Activated CD8-positive, alpha-beta T cell treated with anti-CD3 and anti-CD28 coated beads, Interleukin-2, amount 10 ng/mL, durations not matched to agents 7 days and 5 days (primary cell): ENCODE measurements around the gene PACSIN1. TPM values are rescaled to one million over a fixed set of nuclear protein-coding genes. Genes with fewer than 3 reads are reported as not detected.

Source experiments
- ATAC-seq: fragments of 150-1000 bp; cut with Tn5 transposase; one replicate; pipeline ENCODE4 v1.10.0; 2021; ENCODE audit warnings: moderate library complexity
- CTCF ChIA-PET: fragments of 350-600 bp; sonication (Branson Sonifier 250); formaldehyde crosslinking; loops from one replicate; lab custom pipeline; 2021; ENCODE audit warnings: antibody characterized with exemption; lab: Charles Lee
- POLR2A ChIA-PET: fragments of 350-600 bp; sonication (Branson Sonifier 250); formaldehyde crosslinking; loops from one replicate; lab custom pipeline; 2021; ENCODE audit warnings: antibody characterized with exemption; lab: Charles Lee
- DNase-seq: peaks from one replicate; pipeline ENCODE4 v3.0.0-alpha.2; 2020
- H3K27ac Mint-ChIP-seq: one replicate; pipeline ENCODE4 v1.8.0; 2021; ENCODE audit warnings: mild to moderate bottlenecking, mixed read lengths
- H3K27me3 Mint-ChIP-seq: one replicate; pipeline ENCODE4 v1.8.0; 2021; ENCODE audit warnings: low read depth, mixed read lengths
- H3K36me3 Mint-ChIP-seq: one replicate; pipeline ENCODE4 v1.8.0; 2021; ENCODE audit warnings: low read depth, mixed read lengths
- H3K4me1 Mint-ChIP-seq: one replicate; pipeline ENCODE4 v1.8.0; 2021; ENCODE audit warnings: low read depth, mixed read lengths
- H3K4me3 Mint-ChIP-seq: one replicate; pipeline ENCODE4 v1.8.0; 2021; ENCODE audit warnings: mild to moderate bottlenecking, mixed read lengths
- H3K9me3 Mint-ChIP-seq: one replicate; pipeline ENCODE4 v1.8.0; 2022; ENCODE audit warnings: mixed read lengths; ENCODE audit not compliant: insufficient read depth
- total RNA-seq, 2 experiments: library from RNA; stranded (reverse); gene quantifications; one replicate each; pipeline ENCODE4 v1.2.3, GENCODE V29; 2021

Gene PACSIN1
- total RNA-seq, 2 experiments from 2014 or later, result 1.4 to 1.9 TPM

DNA sequence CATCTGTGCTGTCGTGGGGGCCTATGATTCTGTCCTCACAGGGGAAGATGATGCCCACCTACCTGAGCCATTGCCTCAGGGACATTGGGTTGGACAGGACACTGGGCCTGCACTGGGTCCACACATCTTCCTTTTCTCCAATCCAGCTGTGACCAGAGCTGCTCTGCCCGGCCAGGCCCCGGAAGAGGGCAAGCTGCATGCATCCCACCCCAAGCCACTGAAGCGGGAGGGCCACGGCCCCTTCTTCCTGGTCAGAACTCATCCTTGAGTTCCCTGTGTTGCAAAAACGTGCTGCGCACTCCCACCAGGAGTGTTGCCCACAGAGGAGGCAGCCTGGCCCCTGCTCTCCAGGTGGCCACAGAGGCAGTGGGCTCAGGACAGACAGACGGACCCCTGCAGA is 52.1 kb downstream of the PACSIN1 start:
- H3K4me3 Mint-ChIP-seq, result no peak overlapping the region
- no peaks in the 10 kb centered on the region for H3K4me1 Mint-ChIP-seq
- POLR2A ChIA-PET, result no interaction called here
- peaks cover 3% of the 10 kb centered on the region for H3K27me3 Mint-ChIP-seq
- CTCF ChIA-PET, result no interaction called here
- DNase-seq (no peak), ATAC-seq (no peak)
- no peak overlapping the region for H3K27ac Mint-ChIP-seq
- no peaks in the 10 kb centered on the region for H3K36me3 Mint-ChIP-seq
- no peaks in the 10 kb centered on the region for H3K9me3 Mint-ChIP-seq

DNA sequence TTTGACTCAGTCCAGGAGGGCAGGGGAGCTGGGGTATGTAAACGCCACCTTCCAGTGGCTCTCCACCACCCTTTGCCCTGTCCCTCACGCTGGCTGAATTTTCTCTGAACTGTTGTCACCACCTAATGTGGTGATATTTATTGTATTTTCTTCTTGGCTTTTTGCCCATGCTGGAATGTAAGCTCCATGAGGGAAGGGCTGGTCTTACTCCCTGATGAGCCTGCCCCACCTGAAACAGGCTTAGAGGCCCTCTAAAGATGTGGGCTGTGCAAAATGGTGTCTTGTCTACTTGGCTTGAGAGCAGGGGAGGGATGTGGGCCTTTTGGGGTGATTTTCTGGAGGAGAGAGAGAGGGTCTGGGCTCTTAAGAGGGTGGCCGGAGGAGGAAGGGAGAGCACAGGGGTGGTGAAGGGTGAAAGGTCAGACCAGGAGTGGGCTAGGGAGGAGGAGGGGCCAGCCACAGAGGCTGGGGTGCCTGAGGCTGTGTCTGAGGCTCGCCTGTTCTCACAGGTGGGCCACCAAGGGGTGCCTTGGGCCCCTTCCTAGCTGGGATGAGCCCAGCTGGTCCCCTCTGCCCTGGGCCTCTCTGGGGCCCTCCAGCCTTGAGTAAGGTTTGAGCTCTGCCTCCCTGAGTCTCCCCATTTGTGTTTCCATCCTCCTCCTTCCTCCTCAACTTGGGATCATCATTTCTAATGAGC is 52.9 kb downstream of the PACSIN1 start:
- ATAC-seq, result no peak
- H3K36me3 Mint-ChIP-seq, result no peaks in the 10 kb centered on the region
- CTCF ChIA-PET, result no interaction called here
- no peak overlapping the region for H3K4me3 Mint-ChIP-seq
- POLR2A ChIA-PET, result no interaction called here
- no peaks in the 10 kb centered on the region for H3K9me3 Mint-ChIP-seq
- H3K27ac Mint-ChIP-seq, result no peak overlapping the region
- no peaks in the 10 kb centered on the region for H3K4me1 Mint-ChIP-seq
- peaks cover 3% of the 10 kb centered on the region for H3K27me3 Mint-ChIP-seq
- DNase-seq, result no peak

DNA sequence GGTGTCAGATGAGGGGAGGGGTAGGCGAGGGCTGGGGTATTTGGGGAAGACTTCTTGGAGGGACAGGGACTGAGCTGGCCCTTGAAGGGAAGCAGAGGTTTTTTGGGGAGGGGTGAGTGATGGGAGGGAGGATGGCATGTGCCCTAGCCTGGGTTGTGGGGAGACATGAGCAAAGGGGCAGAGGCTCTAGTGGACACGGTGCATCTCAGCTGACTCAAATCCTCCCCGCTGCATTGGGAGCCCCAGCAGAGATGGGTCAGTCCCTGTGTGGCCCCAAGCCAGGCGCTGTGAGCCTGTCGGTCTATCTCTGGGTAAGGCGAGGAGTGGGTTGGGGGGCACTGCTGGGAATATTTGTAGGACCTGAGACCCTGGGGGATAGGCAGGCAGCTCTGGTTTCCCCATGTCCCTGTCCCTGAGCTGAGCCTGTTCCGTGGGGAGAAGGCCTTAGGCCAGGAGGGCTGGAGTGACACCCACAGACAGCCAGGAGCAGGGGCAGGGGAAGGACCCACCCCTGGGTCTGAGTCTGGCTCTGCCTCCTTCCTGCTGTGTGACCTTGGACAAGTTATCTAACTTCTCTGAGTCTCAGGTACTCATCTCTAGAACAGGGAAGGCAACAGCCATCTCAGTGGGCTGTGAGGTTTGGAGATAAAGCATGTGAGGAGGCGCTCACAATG is 54.2 kb downstream of the PACSIN1 start:
- ChIA-PET POLR2A (no interaction called here), CTCF (no interaction called here)
- Mint-ChIP-seq H3K4me3 (no peak overlapping the region), H3K27me3 (no peaks in the 10 kb centered on the region), H3K36me3 (no peaks in the 10 kb centered on the region), H3K4me1 (no peaks in the 10 kb centered on the region), H3K27ac (no peak overlapping the region), H3K9me3 (no peaks in the 10 kb centered on the region)
- ATAC-seq, result no peak
- no peak for DNase-seq

DNA sequence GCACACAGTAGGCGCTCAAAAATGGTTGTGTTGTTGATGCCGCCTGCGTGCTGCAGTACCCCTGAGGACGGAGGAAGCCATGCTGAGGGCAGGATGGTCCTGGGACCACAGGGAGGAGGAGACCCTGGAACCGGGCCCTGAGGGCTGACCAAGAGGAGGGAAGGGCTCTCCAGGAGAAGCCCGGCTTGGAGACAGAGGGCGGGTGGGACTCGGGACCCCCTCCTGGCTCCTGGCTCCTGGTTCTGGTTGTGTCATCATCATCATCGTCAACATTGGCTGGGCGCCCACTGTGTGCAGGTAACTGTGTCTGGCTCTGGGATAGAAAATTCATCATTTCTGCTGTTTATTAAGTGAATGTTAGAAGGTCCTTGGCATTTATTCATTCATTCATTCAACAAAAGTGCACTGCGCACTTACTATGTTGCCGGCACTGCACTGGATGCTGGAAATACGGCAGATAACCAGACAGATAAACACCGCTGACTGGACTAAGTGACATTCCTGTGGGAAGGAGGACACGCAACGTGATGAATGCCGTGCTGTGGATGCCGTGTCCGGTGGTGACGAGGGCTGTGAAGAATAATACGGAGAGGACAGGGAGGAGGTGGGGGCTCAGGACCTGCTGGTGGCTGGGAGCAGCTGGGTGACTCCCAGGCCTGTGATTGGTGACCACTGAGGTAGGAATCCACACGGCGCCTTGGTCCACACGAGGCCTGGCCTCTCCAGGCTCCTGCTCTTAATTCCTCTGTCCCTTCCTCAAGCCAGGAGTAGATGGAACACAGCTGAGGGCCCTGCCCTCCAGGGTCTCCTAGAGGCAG is 55.0 kb downstream of the PACSIN1 start:
- ATAC-seq (no peak), DNase-seq (no peak)
- no peaks in the 10 kb centered on the region for H3K9me3 Mint-ChIP-seq
- ChIA-PET POLR2A (no interaction called here), CTCF (no interaction called here)
- no peaks in the 10 kb centered on the region for H3K4me1 Mint-ChIP-seq
- no peaks in the 10 kb centered on the region for H3K36me3 Mint-ChIP-seq
- no peak overlapping the region for H3K27ac Mint-ChIP-seq
- no peaks in the 10 kb centered on the region for H3K27me3 Mint-ChIP-seq
- H3K4me3 Mint-ChIP-seq, result no peak overlapping the region

DNA sequence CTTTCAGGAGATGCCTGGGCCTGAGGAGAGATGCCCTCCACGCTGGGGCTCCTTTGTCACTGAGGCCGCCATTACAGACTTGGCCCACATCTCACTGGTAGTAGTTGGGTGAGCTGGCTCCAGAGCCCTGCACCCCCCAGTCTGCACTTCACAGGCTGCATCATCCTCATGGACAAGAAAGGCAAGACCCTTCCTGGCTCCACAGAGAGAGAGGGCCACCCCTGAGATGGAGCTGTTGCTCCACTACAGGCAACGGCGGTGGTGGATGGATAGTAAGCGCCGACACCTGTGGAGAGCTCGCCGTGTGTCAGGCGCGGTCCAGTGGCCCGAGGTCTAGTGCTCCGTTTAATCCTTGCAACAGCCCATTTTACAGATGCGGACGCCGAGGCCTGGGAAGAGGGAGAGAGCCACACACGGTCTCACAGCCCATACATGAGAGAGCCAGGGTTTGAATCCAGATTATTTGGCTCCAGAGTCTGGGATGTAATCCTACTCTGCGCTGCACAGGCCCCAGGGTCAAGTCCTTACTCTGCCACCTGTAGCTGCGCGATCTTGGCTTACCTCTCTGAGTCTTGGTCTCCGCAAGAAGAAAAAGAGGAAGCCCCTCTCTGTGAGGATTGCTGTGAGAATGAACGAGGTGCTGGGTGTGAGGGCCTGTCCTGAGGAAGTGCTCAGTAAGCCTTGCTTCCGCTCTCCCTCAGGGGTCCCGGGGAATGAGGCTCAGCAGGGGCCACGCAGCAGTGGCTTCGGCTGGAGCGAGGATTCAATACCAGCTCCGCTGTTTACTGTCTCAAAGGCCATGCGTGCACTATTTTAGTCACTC is 55.8 kb downstream of the PACSIN1 start:
- Mint-ChIP-seq H3K9me3 (no peaks in the 10 kb centered on the region), H3K27ac (no peak overlapping the region), H3K4me3 (no peak overlapping the region), H3K27me3 (no peaks in the 10 kb centered on the region), H3K4me1 (no peaks in the 10 kb centered on the region), H3K36me3 (no peaks in the 10 kb centered on the region)
- ChIA-PET CTCF (interaction anchor here (1.0 to 1.5 kb wide), 2 partner anchors 61 to 88 kb away, joined by 3 read pairs; no protein-coding TSS in a partner anchor), POLR2A (no interaction called here)
- ATAC-seq (no peak), DNase-seq (no peak)

DNA sequence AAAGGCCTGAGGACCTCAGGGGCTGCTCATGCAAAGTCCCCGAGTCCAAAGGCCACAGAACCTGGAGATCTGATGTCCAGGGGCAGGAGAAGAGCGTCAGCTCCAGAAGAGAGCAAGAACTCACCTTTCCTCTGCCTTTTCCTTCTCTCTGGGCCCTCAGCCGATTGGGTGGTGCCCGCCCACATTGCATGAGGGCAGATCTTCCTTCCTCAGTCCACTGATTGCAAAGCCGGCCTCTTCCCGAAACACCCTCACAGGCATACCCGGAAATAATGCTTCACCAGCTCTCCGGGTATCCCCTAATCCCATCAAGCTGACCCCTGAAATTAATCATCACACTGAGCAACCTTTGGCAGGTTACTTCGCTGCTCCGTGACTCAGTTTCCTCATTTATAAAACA is 56.9 kb downstream of the PACSIN1 start:
- Mint-ChIP-seq H3K36me3 (no peaks in the 10 kb centered on the region), H3K27ac (no peak overlapping the region), H3K4me1 (peaks cover 6% of the 10 kb centered on the region), H3K27me3 (no peaks in the 10 kb centered on the region), H3K9me3 (no peaks in the 10 kb centered on the region), H3K4me3 (no peak overlapping the region)
- no peak for ATAC-seq
- no peak for DNase-seq
- CTCF ChIA-PET, result interaction anchor here (0.9 to 1.5 kb wide), 3 partner anchors 17 to 87 kb away, joined by 3 read pairs; no protein-coding TSS in a partner anchor
- POLR2A ChIA-PET, result interaction anchor here (0.6 kb wide), 1 partner anchor 9 kb away, joined by 3 read pairs; no protein-coding TSS in a partner anchor

DNA sequence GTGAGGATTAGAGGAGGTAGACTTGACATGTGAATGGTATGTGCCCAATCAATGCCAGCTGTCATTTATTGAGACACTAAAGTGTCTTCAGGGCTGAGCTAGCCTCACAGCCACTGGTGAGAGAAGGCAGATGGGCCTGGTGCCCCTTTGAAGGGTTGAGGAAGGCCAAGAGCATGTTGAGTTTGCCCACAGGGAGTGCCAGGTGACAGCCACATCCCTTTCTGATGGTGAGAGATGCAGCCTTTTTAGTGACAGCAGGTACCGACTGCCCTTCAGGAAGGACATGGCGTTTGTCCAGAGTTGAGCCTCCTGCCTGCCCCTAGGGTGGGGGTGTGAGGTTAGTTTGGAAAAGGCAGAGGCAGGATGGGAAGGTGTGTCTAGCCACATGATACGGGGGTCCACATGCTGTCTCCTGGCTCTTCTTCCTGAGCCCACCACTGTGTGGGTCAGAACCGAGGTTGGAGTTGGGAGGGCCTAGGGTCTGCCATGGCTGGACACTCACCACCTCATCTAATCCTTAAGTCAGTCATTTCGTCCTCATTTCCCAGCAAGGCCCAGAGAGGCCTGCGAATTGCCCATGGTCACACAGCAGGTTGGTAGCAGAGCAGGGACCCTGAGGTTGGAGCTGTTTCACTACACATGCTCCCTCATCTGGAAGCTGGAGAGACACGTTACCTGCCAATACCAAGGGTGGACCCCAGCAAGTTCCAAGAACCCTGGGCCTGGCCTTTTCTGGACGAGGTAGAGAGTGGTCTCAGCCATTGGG is 57.7 kb downstream of the PACSIN1 start:
- no peak overlapping the region for H3K27ac Mint-ChIP-seq
- DNase-seq, result no peak
- CTCF ChIA-PET, result interaction anchor here (0.9 kb wide), 1 partner anchor 18 kb away, joined by 3 read pairs; no protein-coding TSS in a partner anchor
- no peaks in the 10 kb centered on the region for H3K36me3 Mint-ChIP-seq
- H3K9me3 Mint-ChIP-seq, result no peaks in the 10 kb centered on the region
- H3K27me3 Mint-ChIP-seq, result no peaks in the 10 kb centered on the region
- no peak overlapping the region for H3K4me3 Mint-ChIP-seq
- POLR2A ChIA-PET, result no interaction called here
- ATAC-seq, result no peak
- H3K4me1 Mint-ChIP-seq, result peaks cover 7% of the 10 kb centered on the region

DNA sequence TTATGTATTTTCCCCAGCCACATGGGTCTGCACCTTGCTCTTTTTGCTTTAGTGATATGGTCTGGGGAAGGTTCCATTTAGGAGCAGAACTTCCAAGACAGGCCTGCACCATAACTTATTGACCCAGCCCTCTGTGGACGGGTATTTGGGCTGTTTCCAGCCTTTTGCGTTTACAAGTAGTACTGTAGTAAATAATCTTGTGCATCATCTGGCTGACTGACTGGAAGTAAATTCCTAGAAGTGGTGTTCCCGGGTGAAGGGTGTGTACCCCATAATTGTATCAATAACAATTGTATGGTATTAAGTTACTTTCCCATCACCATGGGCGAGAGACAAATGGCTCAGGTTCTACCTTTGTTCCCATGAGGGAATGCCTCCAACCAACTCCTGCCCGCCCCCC is 58.6 kb downstream of the PACSIN1 start:
- ATAC-seq (no peak), DNase-seq (no peak)
- Mint-ChIP-seq H3K36me3 (no peaks in the 10 kb centered on the region), H3K4me3 (no peak overlapping the region), H3K4me1 (peaks cover 7% of the 10 kb centered on the region), H3K9me3 (no peaks in the 10 kb centered on the region), H3K27ac (no peak overlapping the region), H3K27me3 (no peaks in the 10 kb centered on the region)
- CTCF ChIA-PET, result no interaction called here
- POLR2A ChIA-PET, result no interaction called here

DNA sequence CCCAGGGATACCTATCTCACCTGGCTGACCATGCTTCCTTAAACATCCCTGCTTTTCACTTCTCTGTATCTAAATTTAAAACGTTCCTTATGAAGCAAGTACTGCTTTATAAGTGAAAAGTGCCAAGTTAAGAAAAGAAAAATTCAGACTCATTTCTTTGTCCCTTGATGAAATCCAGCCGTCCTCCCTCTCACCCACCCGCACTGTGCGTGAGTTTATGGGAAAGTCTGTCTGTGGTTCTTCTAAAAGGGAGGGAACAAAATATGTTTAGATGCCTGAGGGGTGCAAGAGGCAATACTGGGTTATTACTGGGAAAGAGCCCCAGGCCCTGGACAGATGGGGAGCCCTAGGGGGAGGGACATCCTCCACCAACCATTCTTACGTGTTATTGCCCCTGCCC is 59.1 kb downstream of the PACSIN1 start:
- Mint-ChIP-seq H3K27ac (no peak overlapping the region), H3K9me3 (no peaks in the 10 kb centered on the region), H3K27me3 (no peaks in the 10 kb centered on the region), H3K4me3 (no peak overlapping the region), H3K4me1 (peaks cover 7% of the 10 kb centered on the region), H3K36me3 (no peaks in the 10 kb centered on the region)
- POLR2A ChIA-PET, result no interaction called here
- CTCF ChIA-PET, result no interaction called here
- DNase-seq (no peak), ATAC-seq (no peak)

DNA sequence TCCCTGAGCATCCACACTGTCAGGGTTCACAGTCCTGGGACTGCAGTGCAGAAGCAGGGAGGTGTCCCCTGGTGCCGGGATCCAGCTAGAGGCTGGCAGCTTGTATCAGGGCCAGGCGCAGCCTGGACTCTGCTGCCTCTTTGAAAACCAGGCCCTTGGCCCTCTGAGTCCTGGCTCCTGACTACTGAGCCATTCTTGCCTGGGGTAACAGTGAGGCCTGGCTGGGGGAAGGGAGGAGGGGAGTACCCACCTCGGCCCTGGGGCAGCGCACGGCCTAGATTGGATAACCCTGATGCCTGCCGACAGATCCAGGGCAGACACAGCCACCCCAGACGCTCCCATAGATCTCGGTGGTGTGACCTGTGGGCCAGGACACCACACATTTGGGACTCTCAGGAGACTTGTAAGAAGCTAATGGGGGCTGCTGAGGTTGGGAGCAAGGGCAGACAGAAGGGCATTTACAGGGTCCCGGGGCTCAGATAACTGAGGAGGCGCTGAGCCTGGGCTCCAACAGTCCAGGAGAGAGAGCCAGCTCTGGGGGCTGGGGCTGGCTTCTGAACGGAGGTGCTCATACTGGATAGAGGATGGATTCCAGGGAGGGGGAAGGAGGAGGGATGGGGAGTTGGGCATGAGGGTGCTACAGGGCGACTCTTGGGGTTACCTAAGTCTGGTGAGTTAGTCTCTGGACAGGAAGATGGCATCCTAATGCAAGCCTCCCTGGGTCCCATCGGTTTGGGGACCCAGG is 59.7 kb downstream of the PACSIN1 start:
- DNase-seq (no peak), ATAC-seq (no peak)
- H3K27me3 Mint-ChIP-seq, result no peaks in the 10 kb centered on the region
- ChIA-PET CTCF (interaction anchor here (0.6 to 3.0 kb wide), 4 partner anchors 24 to 614 kb away, joined by 3 to 26 read pairs (median 4); partner anchors contain the start of gene BLTP3A), POLR2A (interaction anchor here (0.5 kb wide), 1 partner anchor 47 kb away, joined by 3 read pairs; no protein-coding TSS in a partner anchor)
- no peaks in the 10 kb centered on the region for H3K9me3 Mint-ChIP-seq
- no peak overlapping the region for H3K4me3 Mint-ChIP-seq
- H3K27ac Mint-ChIP-seq, result no peak overlapping the region
- H3K4me1 Mint-ChIP-seq, result peaks cover 7% of the 10 kb centered on the region
- H3K36me3 Mint-ChIP-seq, result no peaks in the 10 kb centered on the region
